ENCODE results near the gene SDHA.

DNA sequence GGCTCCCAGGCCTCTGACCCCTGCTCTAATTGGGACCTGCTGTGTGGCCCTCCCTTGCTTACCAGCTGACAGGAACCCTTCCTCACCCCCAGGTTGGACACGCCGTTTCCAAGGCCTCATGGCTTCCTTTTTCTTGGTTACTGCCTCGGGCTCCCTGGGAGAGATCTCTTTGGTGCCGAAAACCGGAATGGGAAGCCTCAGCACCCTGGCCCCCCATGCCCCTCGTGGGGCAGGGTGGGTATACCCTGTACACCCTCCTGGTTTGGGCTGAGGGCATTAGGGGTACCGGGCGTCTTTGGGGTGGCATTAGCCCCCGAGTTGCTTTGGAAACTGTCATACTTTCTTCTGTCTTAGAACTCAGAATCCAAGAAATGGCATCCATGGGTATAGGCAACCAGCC, 37.0 kb upstream of the SDHA start:
- no peak for TF ChIP-seq POLR2A (IDR thresholded peaks at IDR 0.05; ENCODE audit: control extremely low read depth in 1 of 2, low read depth in 2 of 2, low read length in 2 of 2)
- TF ChIP-seq HDAC6 (IDR thresholded peaks at IDR 0.05; ENCODE audit: low read depth, low read length), result no peak
- TF ChIP-seq RNF2 (IDR thresholded peaks at IDR 0.05; ENCODE audit: borderline replicate concordance, low read depth, low read length, missing control alignments, poor library complexity, severe bottlenecking), result no peak
- no peak for TF ChIP-seq EP300 (IDR thresholded peaks at IDR 0.05; ENCODE audit: borderline replicate concordance in 1 of 2, low read depth in 2 of 2, low read length in 2 of 2)
- TF ChIP-seq, protein P1, sequence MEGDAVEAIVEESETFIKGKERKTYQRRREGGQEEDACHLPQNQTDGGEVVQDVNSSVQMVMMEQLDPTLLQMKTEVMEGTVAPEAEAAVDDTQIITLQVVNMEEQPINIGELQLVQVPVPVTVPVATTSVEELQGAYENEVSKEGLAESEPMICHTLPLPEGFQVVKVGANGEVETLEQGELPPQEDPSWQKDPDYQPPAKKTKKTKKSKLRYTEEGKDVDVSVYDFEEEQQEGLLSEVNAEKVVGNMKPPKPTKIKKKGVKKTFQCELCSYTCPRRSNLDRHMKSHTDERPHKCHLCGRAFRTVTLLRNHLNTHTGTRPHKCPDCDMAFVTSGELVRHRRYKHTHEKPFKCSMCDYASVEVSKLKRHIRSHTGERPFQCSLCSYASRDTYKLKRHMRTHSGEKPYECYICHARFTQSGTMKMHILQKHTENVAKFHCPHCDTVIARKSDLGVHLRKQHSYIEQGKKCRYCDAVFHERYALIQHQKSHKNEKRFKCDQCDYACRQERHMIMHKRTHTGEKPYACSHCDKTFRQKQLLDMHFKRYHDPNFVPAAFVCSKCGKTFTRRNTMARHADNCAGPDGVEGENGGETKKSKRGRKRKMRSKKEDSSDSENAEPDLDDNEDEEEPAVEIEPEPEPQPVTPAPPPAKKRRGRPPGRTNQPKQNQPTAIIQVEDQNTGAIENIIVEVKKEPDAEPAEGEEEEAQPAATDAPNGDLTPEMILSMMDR (IDR thresholded peaks at IDR 0.05; ENCODE audit: control extremely low read depth in 1 of 3, insufficient read depth in 1 of 3, low read depth in 1 of 3, low read length in 3 of 3), result no peak
- no peak for TF ChIP-seq BCL11A (IDR thresholded peaks at IDR 0.05; ENCODE audit: low read depth in 2 of 2, low read length in 2 of 2)
- no peak for TF ChIP-seq ZNF274 (IDR thresholded peaks at IDR 0.05; ENCODE audit: borderline replicate concordance, extremely low read depth, low read length)
- TF ChIP-seq, protein P2, sequence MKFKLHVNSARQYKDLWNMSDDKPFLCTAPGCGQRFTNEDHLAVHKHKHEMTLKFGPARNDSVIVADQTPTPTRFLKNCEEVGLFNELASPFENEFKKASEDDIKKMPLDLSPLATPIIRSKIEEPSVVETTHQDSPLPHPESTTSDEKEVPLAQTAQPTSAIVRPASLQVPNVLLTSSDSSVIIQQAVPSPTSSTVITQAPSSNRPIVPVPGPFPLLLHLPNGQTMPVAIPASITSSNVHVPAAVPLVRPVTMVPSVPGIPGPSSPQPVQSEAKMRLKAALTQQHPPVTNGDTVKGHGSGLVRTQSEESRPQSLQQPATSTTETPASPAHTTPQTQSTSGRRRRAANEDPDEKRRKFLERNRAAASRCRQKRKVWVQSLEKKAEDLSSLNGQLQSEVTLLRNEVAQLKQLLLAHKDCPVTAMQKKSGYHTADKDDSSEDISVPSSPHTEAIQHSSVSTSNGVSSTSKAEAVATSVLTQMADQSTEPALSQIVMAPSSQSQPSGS (IDR thresholded peaks at IDR 0.05; ENCODE audit: low read length), result no peak
- no peak for TF ChIP-seq YY1 (IDR thresholded peaks at IDR 0.05; ENCODE audit: low read depth, low read length)
